PC-3 (cell line): ENCODE data around the gene MYH7. TPM values are rescaled to one million over a fixed set of nuclear protein-coding genes. Genes with fewer than 3 reads are reported as not detected.

ENCODE experiments used
- ATAC-seq: fragments of 200-7000 bp; cut with Tn5 transposase; 2 replicates; pipeline ENCODE4 v1.9.1; 2020; ENCODE audit warnings: mild to moderate bottlenecking, moderate library complexity
- BruUV-seq: library from RNA; stranded (reverse); fragments of 400-500 nt; replicated peaks from 2 replicates; lab custom pipeline; 2021; lab: Mats Ljungman, UMichigan
- CTCF ChIA-PET: fragments of 300-600 bp; sonication (Branson Sonifier 250); formaldehyde crosslinking; loops from one replicate; lab custom pipeline; 2022; ENCODE audit warnings: antibody characterized with exemption; lab: Charles Lee
- POLR2A ChIA-PET: fragments of 300-600 bp; sonication (Branson Sonifier 250); formaldehyde crosslinking; loops from one replicate; lab custom pipeline; 2022; ENCODE audit warnings: antibody characterized with exemption; ENCODE audit not compliant: unreplicated experiment; lab: Charles Lee
- DNase-seq: peaks from one replicate; pipeline ENCODE4 v3.0.0-alpha.2; 2015
- H2AFZ ChIP-seq: fragments of 300-600 bp; sonication (generic); 2 replicates; pipeline ENCODE4 v1.6.0; 2016; ENCODE audit warnings: antibody characterized with exemption, low read length
- H3F3A ChIP-seq: fragments of 300-600 bp; sonication (generic); one replicate; pipeline ENCODE4 v1.6.0; 2017; ENCODE audit warnings: antibody characterized with exemption, low read length, control low read depth, mild to moderate bottlenecking; ENCODE audit not compliant: unreplicated experiment
- H3K27ac ChIP-seq: fragments of 300-600 bp; sonication (generic); 2 replicates; pipeline ENCODE4 v1.5.1; 2016; ENCODE audit warnings: mild to moderate bottlenecking, low read length
- H3K27me3 ChIP-seq: fragments of 300-600 bp; sonication (generic); 2 replicates; pipeline ENCODE4 v1.6.1; 2016; ENCODE audit warnings: low read length, mixed read lengths
- H3K36me3 ChIP-seq: fragments of 300-600 bp; sonication (generic); 2 replicates; pipeline ENCODE4 v1.6.1; 2016; ENCODE audit warnings: low read depth, mixed run types, low read length, mixed read lengths
- H3K4me1 ChIP-seq: fragments of 300-600 bp; sonication (generic); 2 replicates; pipeline ENCODE4 v1.5.1; 2016; ENCODE audit warnings: low read length; ENCODE audit not compliant: insufficient read depth
- H3K4me2 ChIP-seq: fragments of 300-600 bp; sonication (generic); 2 replicates; pipeline ENCODE4 v1.6.0; 2016; ENCODE audit warnings: low read length
- H3K4me3 ChIP-seq: fragments of 300-600 bp; sonication (generic); 2 replicates; pipeline ENCODE4 v1.5.1; 2016; ENCODE audit warnings: mild to moderate bottlenecking, low read length, mixed read lengths
- H3K79me2 ChIP-seq: fragments of 300-600 bp; sonication (generic); 2 replicates; pipeline ENCODE4 v1.6.1; 2017; ENCODE audit warnings: low read length, mixed read lengths
- H3K9ac ChIP-seq: fragments of 300-600 bp; sonication (generic); 2 replicates; pipeline ENCODE4 v1.6.0; 2016; ENCODE audit warnings: mild to moderate bottlenecking, low read length
- H3K9me2 ChIP-seq: fragments of 300-600 bp; sonication (generic); replicated peaks from 2 replicates; pipeline ENCODE4 v1.6.1; 2016; ENCODE audit warnings: mixed run types, low read length, mixed read lengths
- H3K9me3 ChIP-seq: fragments of 300-600 bp; sonication (generic); 2 replicates; pipeline ENCODE4 v1.6.1; 2016; ENCODE audit warnings: low read length, mixed read lengths
- H4K20me1 ChIP-seq: fragments of 300-600 bp; sonication (generic); 2 replicates; pipeline ENCODE4 v1.6.1; 2016; ENCODE audit warnings: low read length, mixed read lengths
- EZH2 ChIP-seq: fragments of 300-600 bp; sonication (generic); IDR thresholded peaks from one replicate; pipeline ENCODE4 v1.6.1; 2017; ENCODE audit warnings: antibody characterized with exemption, mild to moderate bottlenecking, low read length; ENCODE audit not compliant: unreplicated experiment
- EZH2phosphoT487 ChIP-seq: fragments of 300-600 bp; sonication (generic); IDR thresholded peaks from 2 replicates; pipeline ENCODE4 v1.6.1; 2018; ENCODE audit warnings: mild to moderate bottlenecking, antibody characterized with exemption, low read length, borderline replicate concordance
- intact Hi-C: fragments of 100-400 bp; cut with micrococcal nuclease; formaldehyde crosslinking; loops from 2 replicates; pipeline ENCODE4 v1.9.0; 2023
- total RNA-seq: library from RNA; depleted of rRNA; stranded (reverse); fragments of >200 nt; gene quantifications from 2 replicates; pipeline ENCODE4 v1.2.3, GENCODE V29; 2014
- TF ChIP-seq, protein P1 (sequence below): fragments of 300-600 bp; sonication (generic); conservative IDR thresholded peaks from 2 replicates; pipeline ENCODE4 v1.5.1; 2017; ENCODE audit warnings: antibody characterized with exemption, low read depth, mild to moderate bottlenecking, low read length

MYH7 gene
- total RNA-seq, 1 experiment from 2014 or later: not detected

DNA sequence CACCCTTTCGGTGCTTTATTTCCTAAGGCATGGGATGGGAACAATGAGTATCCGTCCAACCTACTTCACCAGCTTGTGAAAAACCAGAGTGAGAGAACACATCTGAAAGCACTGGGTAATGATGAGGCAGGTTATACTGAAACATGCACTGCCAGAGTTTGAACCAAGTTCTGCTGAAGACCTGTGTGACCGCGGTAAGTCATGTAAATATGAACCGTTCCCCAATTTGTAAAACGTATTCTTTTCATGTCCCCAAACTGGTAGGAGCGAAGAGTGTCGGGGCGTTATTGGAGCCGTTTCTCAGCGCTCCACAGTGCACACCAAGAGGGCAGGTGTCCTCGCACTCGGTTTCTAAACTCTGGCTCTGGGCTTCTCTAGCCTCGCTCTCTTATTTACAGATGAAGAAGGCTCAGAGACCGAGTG lies 33.3 kb upstream of the MYH7 start:
- TSS peak; percentile 91 for BruUV-seq
- H3K79me2 ChIP-seq: peaks cover 19% of the 10 kb centered on the region
- no peak; the same call in 1 of the 2 replicates for ATAC-seq

DNA sequence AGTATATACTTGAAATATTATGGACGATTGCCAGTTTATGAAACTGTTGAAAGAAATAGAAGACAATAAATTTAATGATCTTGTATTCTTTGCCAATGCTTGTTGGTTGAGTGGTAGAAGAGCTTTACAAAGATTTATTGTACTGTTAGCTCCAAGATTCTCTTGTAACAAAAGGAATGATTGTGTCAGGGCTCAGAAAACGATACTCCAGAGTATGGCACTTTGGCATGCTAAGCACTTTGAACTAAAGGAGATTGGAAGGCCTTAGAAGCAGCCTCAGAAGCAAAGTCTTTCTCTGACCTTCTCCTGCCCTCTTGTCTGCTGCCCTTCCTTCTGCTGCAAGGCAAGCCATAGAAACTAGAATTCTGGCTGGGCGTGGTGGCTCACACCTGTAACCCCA lies 29.8 kb upstream of the MYH7 start:
- ChIA-PET POLR2A (interaction anchor here (0.7 kb wide), 1 partner anchor 139 kb away, joined by 4 read pairs; no protein-coding TSS in a partner anchor), CTCF (no interaction called here)
- Histone ChIP-seq H3K27ac (no peak overlapping the region), H3K4me1 (peaks cover 1% of the 10 kb centered on the region; the same call in 1 of the 2 replicates), H3K9me3 (no peaks in the 10 kb centered on the region), H3F3A (no peaks in the 10 kb centered on the region), H3K27me3 (no peaks in the 10 kb centered on the region), H3K36me3 (no peaks in the 10 kb centered on the region), H3K4me2 (no peak overlapping the region), H3K79me2 (peaks cover 8% of the 10 kb centered on the region), H3K4me3 (no peak overlapping the region), H3K9ac (no peak overlapping the region), H3K9me2 (no peaks in the 10 kb centered on the region), H2AFZ (no peak overlapping the region), H4K20me1 (no peaks in the 10 kb centered on the region)
- no TSS peak for BruUV-seq
- intact Hi-C loops: loop anchor here (5.0 kb wide), 1 partner anchor 158 kb away; the partner anchor contains the start of gene BCL2L2
- no peak for DNase-seq
- no peak for ATAC-seq
- no peak for TF ChIP-seq EZH2phosphoT487
- TF ChIP-seq, protein P1, sequence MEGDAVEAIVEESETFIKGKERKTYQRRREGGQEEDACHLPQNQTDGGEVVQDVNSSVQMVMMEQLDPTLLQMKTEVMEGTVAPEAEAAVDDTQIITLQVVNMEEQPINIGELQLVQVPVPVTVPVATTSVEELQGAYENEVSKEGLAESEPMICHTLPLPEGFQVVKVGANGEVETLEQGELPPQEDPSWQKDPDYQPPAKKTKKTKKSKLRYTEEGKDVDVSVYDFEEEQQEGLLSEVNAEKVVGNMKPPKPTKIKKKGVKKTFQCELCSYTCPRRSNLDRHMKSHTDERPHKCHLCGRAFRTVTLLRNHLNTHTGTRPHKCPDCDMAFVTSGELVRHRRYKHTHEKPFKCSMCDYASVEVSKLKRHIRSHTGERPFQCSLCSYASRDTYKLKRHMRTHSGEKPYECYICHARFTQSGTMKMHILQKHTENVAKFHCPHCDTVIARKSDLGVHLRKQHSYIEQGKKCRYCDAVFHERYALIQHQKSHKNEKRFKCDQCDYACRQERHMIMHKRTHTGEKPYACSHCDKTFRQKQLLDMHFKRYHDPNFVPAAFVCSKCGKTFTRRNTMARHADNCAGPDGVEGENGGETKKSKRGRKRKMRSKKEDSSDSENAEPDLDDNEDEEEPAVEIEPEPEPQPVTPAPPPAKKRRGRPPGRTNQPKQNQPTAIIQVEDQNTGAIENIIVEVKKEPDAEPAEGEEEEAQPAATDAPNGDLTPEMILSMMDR: no peak
- TF ChIP-seq EZH2: no peak

More for the DNA sequence above, 33.3 kb upstream of the MYH7 start:
- Histone ChIP-seq H3K4me2 (peak overlapping the region; percentile 68), H2AFZ (peak overlapping the region; percentile 95), H3K9me2 (no peaks in the 10 kb centered on the region), H3K27me3 (no peaks in the 10 kb centered on the region), H4K20me1 (no peaks in the 10 kb centered on the region), H3K4me3 (peak overlapping the region; percentile 47), H3K9ac (no peak overlapping the region), H3F3A (no peaks in the 10 kb centered on the region), H3K4me1 (peaks cover 8% of the 10 kb centered on the region; the same call in 1 of the 2 replicates), H3K9me3 (no peaks in the 10 kb centered on the region), H3K36me3 (peaks cover 16% of the 10 kb centered on the region), H3K27ac (no peak overlapping the region)
- POLR2A ChIA-PET: no interaction called here
- CTCF ChIA-PET: no interaction called here
- no peak for DNase-seq
- no peak for TF ChIP-seq EZH2phosphoT487
- no peak for TF ChIP-seq EZH2
- TF ChIP-seq, protein P1: no peak
- intact Hi-C loops: loop anchor here (1.0 to 5.0 kb wide), 2 partner anchors 147 to 161 kb away; partner anchors contain the start of genes BCL2L2 and PABPN1

DNA sequence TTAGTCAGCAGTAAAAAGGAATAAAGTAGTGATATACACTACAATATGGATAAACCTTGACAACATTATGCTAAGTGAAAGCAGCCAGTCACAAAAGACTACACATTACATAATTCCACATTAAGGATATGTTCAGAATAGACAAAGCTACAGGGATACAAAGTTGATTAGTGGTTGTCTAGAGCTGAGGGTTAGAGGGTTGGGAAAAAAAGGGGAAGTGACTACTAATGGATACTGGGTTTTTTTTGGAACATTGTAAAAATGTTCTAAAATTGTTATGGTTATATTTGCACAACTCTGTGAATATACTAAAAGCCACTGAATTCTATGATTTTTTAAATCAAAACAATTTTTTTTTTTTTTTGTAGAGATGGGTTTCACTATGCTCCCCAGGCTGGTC lies 29.2 kb upstream of the MYH7 start:
- H3K9ac ChIP-seq: no peak overlapping the region
- H3K4me2 ChIP-seq: no peak overlapping the region
- no peaks in the 10 kb centered on the region for H4K20me1 ChIP-seq
- ATAC-seq (no peak), DNase-seq (no peak)
- no peak overlapping the region for H2AFZ ChIP-seq
- ChIA-PET CTCF (no interaction called here), POLR2A (interaction anchor here (0.7 kb wide), 1 partner anchor 138 kb away, joined by 4 read pairs; no protein-coding TSS in a partner anchor)
- no peaks in the 10 kb centered on the region for H3K9me3 ChIP-seq
- 0 out of 2 replicates have a peak, but pooled peaks cover 3% of the 10 kb centered on the region for H3K27me3 ChIP-seq
- no peak overlapping the region for H3K4me3 ChIP-seq
- H3K36me3 ChIP-seq: no peaks in the 10 kb centered on the region
- BruUV-seq: no TSS peak
- no peak for TF ChIP-seq EZH2
- TF ChIP-seq, protein P1: no peak
- TF ChIP-seq EZH2phosphoT487: no peak
- intact Hi-C loops: loop anchor here (5.0 kb wide), 1 partner anchor 157 kb away; the partner anchor contains the start of gene BCL2L2
- peaks cover 2% of the 10 kb centered on the region for H3K79me2 ChIP-seq
- H3F3A ChIP-seq: no peaks in the 10 kb centered on the region
- H3K4me1 ChIP-seq: no peaks in the 10 kb centered on the region
- H3K9me2 ChIP-seq: no peaks in the 10 kb centered on the region
- no peak overlapping the region for H3K27ac ChIP-seq
